Ascending aorta (tissue), 2 donors: ENCODE results near the gene APP. TPM values are rescaled to one million over a fixed set of nuclear protein-coding genes. Genes with fewer than 3 reads are reported as not detected.

Experiments used
- DNase-seq, 2 donors: peaks; one replicate each; pipeline ENCODE4 v3.0.0-alpha.2; 2019; ENCODE audit warnings: low spot score in 2 of 2
- H3K27ac ChIP-seq, 2 donors: fragments of 200-600 bp; sonication (generic); one replicate each; pipeline ENCODE4 v1.5.1; 2016 to 2017; ENCODE audit warnings: mild to moderate bottlenecking in 1 of 2
- H3K27me3 ChIP-seq: fragments of 200-600 bp; sonication (generic); one replicate; pipeline ENCODE4 v1.5.1; 2017
- H3K36me3 ChIP-seq, 2 donors: fragments of 200-600 bp; sonication (generic); one replicate each; pipeline ENCODE4 v1.5.1; 2016
- H3K4me1 ChIP-seq, 2 donors: fragments of 200-600 bp; sonication (generic); one replicate each; pipeline ENCODE4 v1.5.1; 2016 to 2017; ENCODE audit warnings: mild to moderate bottlenecking in 1 of 2
- H3K4me3 ChIP-seq, 2 donors: fragments of 200-600 bp; sonication (generic); one replicate each; pipeline ENCODE4 v1.5.1; 2016 to 2017; ENCODE audit warnings: mild to moderate bottlenecking in 1 of 2
- H3K9me3 ChIP-seq, 2 donors: fragments of 200-600 bp; sonication (generic); one replicate each; pipeline ENCODE4 v1.5.1; 2016
- CTCF ChIP-seq, 3 experiments: fragments of 200-600 bp in 2 of 3; fragments of 450-650 bp in 1 of 3; sonication (generic) in 2 of 3; IDR thresholded peaks; one replicate each; pipeline ENCODE4 v1.5.1; 2016 to 2019; ENCODE audit warnings: antibody characterized with exemption in 3 of 3, mild to moderate bottlenecking in 1 of 3, moderate library complexity in 1 of 3
- intact Hi-C: fragments of 100-400 bp; cut with DNase I; formaldehyde crosslinking; loops from one replicate; pipeline ENCODE4 v1.15.1; 2023
- total RNA-seq: library from RNA; depleted of rRNA; stranded (reverse); fragments of >200 nt; gene quantifications from one replicate; pipeline ENCODE4 v1.1.0, GENCODE V29; 2016

APP gene
- total RNA-seq, 1 donor from 2014 or later: 350 TPM

DNA sequence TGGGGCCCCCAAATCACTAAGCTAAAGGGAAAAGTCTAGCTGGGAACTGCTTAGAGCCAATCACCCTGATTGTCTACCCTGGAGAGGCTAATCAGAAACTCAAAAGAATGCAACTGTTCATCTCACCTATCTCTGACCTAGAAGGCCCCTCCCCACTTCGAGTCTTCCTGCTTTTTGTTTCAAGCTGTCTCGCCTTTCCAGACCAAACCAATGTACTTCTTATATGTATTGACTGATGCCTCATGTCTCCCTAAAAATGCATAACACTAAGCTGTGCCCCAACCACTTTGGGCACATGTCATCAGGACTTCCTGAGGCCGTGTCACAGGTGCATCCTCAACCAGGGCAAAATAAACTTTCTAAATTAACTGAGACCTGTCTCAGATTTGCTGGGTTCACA lies 209.5 kb downstream of the APP start:
- H3K4me3 ChIP-seq: no peak overlapping the region
- no peak overlapping the region for H3K27ac ChIP-seq
- TF ChIP-seq CTCF (IDR thresholded peaks at IDR 0.05): no peak
- H3K9me3 ChIP-seq: no peaks in the 10 kb centered on the region
- peaks cover 0 to 3% of the 10 kb centered on the region in 2 donors for H3K36me3 ChIP-seq
- peaks cover 3 to 12% of the 10 kb centered on the region in 2 donors for H3K4me1 ChIP-seq
- intact Hi-C loops: loop anchor here (2.0 kb wide), 1 partner anchor 24 kb away; no protein-coding TSS in a partner anchor
- no peaks in the 10 kb centered on the region for H3K27me3 ChIP-seq
- no peak for DNase-seq

DNA sequence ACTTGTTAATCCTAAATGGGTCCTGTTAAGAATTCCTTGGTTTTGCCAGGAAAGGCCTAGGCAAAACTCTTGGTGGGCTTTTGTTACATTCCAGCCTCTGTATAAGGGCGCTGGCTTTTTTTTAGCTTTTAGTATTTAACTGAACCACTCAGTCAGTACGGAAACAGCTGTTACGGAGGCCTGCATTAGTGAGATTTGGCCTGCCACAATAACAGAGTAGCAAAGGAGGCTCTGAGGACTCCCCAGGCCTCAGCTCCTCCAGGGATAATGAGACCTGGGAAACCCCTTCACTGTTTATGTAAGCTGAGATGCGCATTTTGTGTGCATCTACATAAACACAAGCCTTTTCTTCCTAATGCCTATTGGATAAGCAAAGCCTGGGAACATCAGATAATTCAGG lies 210.2 kb downstream of the APP start:
- Histone ChIP-seq H3K27me3 (no peaks in the 10 kb centered on the region), H3K9me3 (no peaks in the 10 kb centered on the region), H3K4me1 (peaks cover 3 to 12% of the 10 kb centered on the region in 2 donors), H3K36me3 (peaks cover 3 to 4% of the 10 kb centered on the region in 2 donors), H3K27ac (no peak overlapping the region), H3K4me3 (no peak overlapping the region)
- DNase-seq: no peak
- TF ChIP-seq CTCF (IDR thresholded peaks at IDR 0.05): no peak
- intact Hi-C loops: loop anchor here (2.0 kb wide), 1 partner anchor 24 kb away; no protein-coding TSS in a partner anchor

DNA sequence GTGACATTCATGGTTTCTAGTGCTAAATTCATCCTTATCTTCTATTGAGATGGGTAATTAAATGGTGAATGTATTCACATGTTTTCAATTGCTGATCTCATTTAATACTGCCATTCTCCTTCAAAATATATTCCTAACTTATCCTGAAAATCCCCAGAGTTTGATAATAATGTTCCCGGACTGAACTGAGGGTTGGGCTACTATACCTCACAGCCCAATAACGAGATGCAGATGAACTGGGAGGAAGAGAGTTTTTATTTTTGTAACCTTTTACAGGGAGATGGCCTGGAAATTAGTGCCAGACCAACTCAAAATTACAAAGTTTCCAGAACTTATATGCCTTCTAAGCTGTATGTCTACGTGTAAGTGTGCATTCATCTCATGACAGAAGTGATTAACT lies 210.8 kb downstream of the APP start:
- no peaks in the 10 kb centered on the region for H3K9me3 ChIP-seq
- no peak for DNase-seq
- no peak for TF ChIP-seq CTCF (IDR thresholded peaks at IDR 0.05)
- peaks cover 3 to 12% of the 10 kb centered on the region in 2 donors for H3K4me1 ChIP-seq
- H3K36me3 ChIP-seq: peaks cover 3 to 6% of the 10 kb centered on the region in 2 donors
- H3K4me3 ChIP-seq: no peak overlapping the region
- intact Hi-C loops: loop anchor here (2.0 kb wide), 1 partner anchor 23 kb away; no protein-coding TSS in a partner anchor
- no peaks in the 10 kb centered on the region for H3K27me3 ChIP-seq
- no peak overlapping the region for H3K27ac ChIP-seq

GRCh38 chr21:25956993-25957714 lies 213.4 kb downstream of the APP start:
- H3K27me3 ChIP-seq: no peaks in the 10 kb centered on the region
- intact Hi-C loops: no loop called here
- H3K4me3 ChIP-seq: no peak overlapping the region
- no peaks in the 10 kb centered on the region for H3K9me3 ChIP-seq
- TF ChIP-seq CTCF (IDR thresholded peaks at IDR 0.05): no peak
- DNase-seq: no peak
- peaks cover 3 to 6% of the 10 kb centered on the region in 2 donors for H3K36me3 ChIP-seq
- H3K4me1 ChIP-seq: peaks cover 0 to 7% of the 10 kb centered on the region in 2 donors
- no peak overlapping the region for H3K27ac ChIP-seq

GRCh38 chr21:25955646-25956045 lies 214.9 kb downstream of the APP start:
- intact Hi-C loops: no loop called here
- Histone ChIP-seq H3K27ac (no peak overlapping the region), H3K4me3 (no peak overlapping the region), H3K4me1 (peaks cover 0 to 7% of the 10 kb centered on the region in 2 donors), H3K36me3 (peaks cover 3 to 6% of the 10 kb centered on the region in 2 donors), H3K27me3 (no peaks in the 10 kb centered on the region), H3K9me3 (no peaks in the 10 kb centered on the region)
- DNase-seq: no peak
- TF ChIP-seq CTCF (IDR thresholded peaks at IDR 0.05): no peak
